H1 (cell line): ENCODE results near the gene WDSUB1. TPM values are rescaled to one million over a fixed set of nuclear protein-coding genes. Genes with fewer than 3 reads are reported as not detected.

Experiments used
- CTCF ChIA-PET: fragments of 300-600 bp; sonication (Branson Sonifier 250); formaldehyde crosslinking; loops from one replicate; lab custom pipeline; 2021; ENCODE audit not compliant: partially characterized antibody; lab: Charles Lee
- POLR2A ChIA-PET: fragments of 300-600 bp; sonication (Branson Sonifier 250); formaldehyde crosslinking; loops from one replicate; lab custom pipeline; 2021; ENCODE audit warnings: inconsistent platforms; ENCODE audit not compliant: partially characterized antibody; lab: Charles Lee
- DNase-seq, 2 experiments: peaks; one replicate each; pipeline versions ENCODE4 v3.0.0 to v3.0.0-alpha.2; 2010 to 2022; ENCODE audit warnings: low spot score in 2 of 2, low read depth in 1 of 2, mixed read lengths in 1 of 2
- FAIRE-seq: peaks from 2 replicates; lab custom pipeline; 2011; peaks lifted over from hg19 to GRCh38; lab: Jason Lieb, UNC
- H2AFZ ChIP-seq: 2 replicates; pipeline ENCODE4 v1.8.1; 2012; ENCODE audit warnings: low read length, inconsistent platforms
- H2AK5ac ChIP-seq: 2 replicates; pipeline ENCODE4 v1.6.1; 2013; ENCODE audit warnings: low read depth, low read length
- H2BK120ac ChIP-seq: replicated peaks from 2 replicates; pipeline ENCODE3; 2013; ENCODE audit warnings: low read depth, low read length, inconsistent platforms
- H2BK12ac ChIP-seq: 2 replicates; pipeline ENCODE4 v1.6.1; 2013; ENCODE audit warnings: low read depth, low read length
- H2BK15ac ChIP-seq: 2 replicates; pipeline ENCODE4 v1.6.1; 2013; ENCODE audit warnings: low read length
- H2BK20ac ChIP-seq: 2 replicates; pipeline ENCODE4 v1.6.1; 2013; ENCODE audit warnings: low read length
- H2BK5ac ChIP-seq: 2 replicates; pipeline ENCODE4 v1.6.1; 2013; ENCODE audit warnings: low read depth, low read length
- H3K14ac ChIP-seq: 2 replicates; pipeline ENCODE4 v1.6.1; 2013; ENCODE audit warnings: inconsistent platforms; ENCODE audit not compliant: insufficient read length
- H3K18ac ChIP-seq: 2 replicates; pipeline ENCODE4 v1.6.1; 2013; ENCODE audit warnings: low read length; ENCODE audit errors: extremely low read depth
- H3K23ac ChIP-seq: 2 replicates; pipeline ENCODE4 v1.6.1; 2013; ENCODE audit warnings: inconsistent platforms; ENCODE audit not compliant: insufficient read length
- H3K23me2 ChIP-seq: 2 replicates; pipeline ENCODE4 v1.6.1; 2013; ENCODE audit warnings: low read depth, low read length
- H3K27ac ChIP-seq: 2 replicates; pipeline ENCODE4 v1.6.1; 2011; ENCODE audit warnings: low read depth, low read length, inconsistent platforms
- H3K27me3 ChIP-seq, 4 experiments: replicated peaks in 1 of 4; 1 replicate in 1 of 4; 2 replicates in 3 of 4; pipeline versions ENCODE4 v1.6.1 to v1.8.1; 2011 to 2013; ENCODE audit warnings: low read length in 3 of 4, mild to moderate bottlenecking in 3 of 4, inconsistent platforms in 2 of 4, mixed read lengths in 2 of 4, moderate library complexity in 1 of 4; ENCODE audit not compliant: control insufficient read depth in 3 of 4, insufficient read depth in 3 of 4; ENCODE audit errors: extremely low read depth in 1 of 4
- H3K36me3 ChIP-seq, 4 experiments: 2 replicates each; pipeline versions ENCODE4 v1.6.1 to v1.8.1; 2011 to 2013; ENCODE audit warnings: mild to moderate bottlenecking in 4 of 4, low read length in 3 of 4, moderate library complexity in 2 of 4, control low read depth in 1 of 4, inconsistent platforms in 1 of 4; ENCODE audit not compliant: insufficient read depth in 4 of 4, control insufficient read depth in 2 of 4
- H3K4ac ChIP-seq: replicated peaks from 2 replicates; pipeline ENCODE3; 2013; ENCODE audit warnings: low read length, low read depth, mixed read lengths, inconsistent platforms; ENCODE audit not compliant: insufficient read length
- H3K4me1 ChIP-seq, 4 experiments: replicated peaks in 1 of 4; 1 replicate in 1 of 4; 2 replicates in 3 of 4; pipeline versions ENCODE4 v1.6.1 to v1.8.1; 2011 to 2013; ENCODE audit warnings: low read length in 3 of 4, inconsistent platforms in 2 of 4, mixed read lengths in 1 of 4; ENCODE audit not compliant: insufficient read depth in 4 of 4, control insufficient read depth in 3 of 4
- H3K4me2 ChIP-seq, 2 experiments: 2 replicates each; pipeline versions ENCODE4 v1.6.1 to v1.8.1; 2011 to 2013; ENCODE audit warnings: low read depth in 2 of 2, low read length in 2 of 2, control low read depth in 1 of 2, inconsistent platforms in 1 of 2, mild to moderate bottlenecking in 1 of 2; ENCODE audit not compliant: insufficient read depth in 1 of 2
- H3K4me3 ChIP-seq, 4 experiments: fragments of 200-600, 300-600 bp in 1 of 4; sonication (generic), shearing (Covaris generic), sonication (Bioruptor Twin) in 1 of 4; 2 replicates each; pipeline versions ENCODE4 v1.5.1 to v1.8.1; 2011 to 2016; ENCODE audit warnings: low read length in 4 of 4, low read depth in 3 of 4, control low read depth in 2 of 4, inconsistent platforms in 2 of 4, mild to moderate bottlenecking in 2 of 4, mixed read lengths in 1 of 4, moderate library complexity in 1 of 4; ENCODE audit not compliant: insufficient read depth in 2 of 4; ENCODE audit errors: extremely low read depth in 1 of 4
- H3K56ac ChIP-seq: replicated peaks from 2 replicates; pipeline ENCODE3; 2013; ENCODE audit warnings: low read depth, mild to moderate bottlenecking, mixed read lengths, low read length, inconsistent platforms; ENCODE audit not compliant: insufficient read length
- H3K79me1 ChIP-seq: 2 replicates; pipeline ENCODE4 v1.6.1; 2013; ENCODE audit warnings: low read depth, low read length, control low read depth
- H3K79me2 ChIP-seq, 2 experiments: 2 replicates each; pipeline versions ENCODE4 v1.6.1 to v1.8.1; 2012 to 2013; ENCODE audit warnings: low read length in 2 of 2, mild to moderate bottlenecking in 2 of 2, inconsistent platforms in 1 of 2; ENCODE audit not compliant: insufficient read depth in 2 of 2, control insufficient read depth in 1 of 2
- H3K9ac ChIP-seq, 4 experiments: replicated peaks in 1 of 4; 1 replicate in 1 of 4; 2 replicates in 3 of 4; pipeline versions ENCODE4 v1.6.1 to v1.8.1; 2011 to 2013; ENCODE audit warnings: low read depth in 3 of 4, low read length in 3 of 4, control low read depth in 2 of 4, mild to moderate bottlenecking in 2 of 4, moderate library complexity in 2 of 4, inconsistent platforms in 1 of 4; ENCODE audit errors: extremely low read depth in 1 of 4
- H3K9me3 ChIP-seq, 2 experiments: 2 replicates each; pipeline versions ENCODE4 v1.6.1 to v1.8.1; 2012 to 2013; ENCODE audit warnings: mild to moderate bottlenecking in 2 of 2, moderate library complexity in 2 of 2, control low read depth in 1 of 2, inconsistent platforms in 1 of 2, low read depth in 1 of 2, low read length in 1 of 2, mixed read lengths in 1 of 2; ENCODE audit not compliant: insufficient read depth in 2 of 2
- H4K20me1 ChIP-seq, 2 experiments: replicated peaks in 1 of 2; 2 replicates each; pipeline versions ENCODE3 to v1.8.1; 2011 to 2013; ENCODE audit warnings: inconsistent platforms in 2 of 2, low read length in 2 of 2, mild to moderate bottlenecking in 1 of 2; ENCODE audit not compliant: insufficient read depth in 2 of 2, control insufficient read depth in 1 of 2
- H4K5ac ChIP-seq: 2 replicates; pipeline ENCODE4 v1.6.1; 2013; ENCODE audit warnings: low read length, low read depth, mixed read lengths, inconsistent platforms; ENCODE audit not compliant: insufficient read length
- H4K8ac ChIP-seq: 2 replicates; pipeline ENCODE4 v1.8.0; 2013; ENCODE audit warnings: mild to moderate bottlenecking, moderate library complexity, low read length, inconsistent platforms; ENCODE audit not compliant: insufficient read depth; ENCODE audit errors: extremely low read depth
- H4K91ac ChIP-seq: replicated peaks from 2 replicates; pipeline ENCODE3; 2013; ENCODE audit warnings: low read length, mixed read lengths, inconsistent platforms; ENCODE audit not compliant: insufficient read length
- HDAC2 ChIP-seq, 2 experiments: fragments of 300-600 bp in 1 of 2; sonication (generic) in 1 of 2; IDR thresholded peaks; 2 replicates each; pipeline ENCODE4 v1.6.1; 2011 to 2012; ENCODE audit warnings: low read depth in 2 of 2, low read length in 2 of 2, mild to moderate bottlenecking in 2 of 2, moderate library complexity in 2 of 2, borderline replicate concordance in 1 of 2, inconsistent platforms in 1 of 2
- TAF7 ChIP-seq: optimal IDR thresholded peaks from 2 replicates; pipeline ENCODE3; 2011; ENCODE audit warnings: low read depth, mild to moderate bottlenecking, inconsistent platforms, low read length, moderate library complexity, borderline replicate concordance
- TEAD4 ChIP-seq: IDR thresholded peaks from 2 replicates; pipeline ENCODE4 v1.6.1; 2012; ENCODE audit warnings: low read depth, low read length, inconsistent platforms, mixed read lengths
- polyA plus RNA-seq, 7 experiments: library from polyadenylated mRNA; depleted of rRNA in 3 of 7; stranded (reverse) in 5 of 7; unstranded in 2 of 7; fragments of >200 nt in 5 of 7; fragments of 200-250 nt in 2 of 7; gene quantifications; 1 replicate in 5 of 7; 2 replicates in 1 of 7; 4 replicates in 1 of 7; pipeline versions ENCODE4 v1.2.1 to v1.2.3, GENCODE V29; 2011 to 2013; ENCODE audit warnings: missing spikeins in 2 of 7, mixed read lengths in 2 of 7
- total RNA-seq: library from RNA; stranded (reverse); fragmentation: NEBNext Ultra II Directional; extraction: Animal tissue kit (Norgen Biotek cat#: 25700); gene quantifications from 2 replicates; pipeline ENCODE4 v1.2.1, GENCODE V29; 2021

The WDSUB1 gene
- total and polyA plus RNA-seq, 2 of the 8 experiments (the other 6 are each of a cell fraction or from before 2014, with no cell fraction given): 5.5 to 8.0 TPM

GRCh38 chr2:159307942-159308341 is 21.4 kb upstream of the WDSUB1 start:
- Histone ChIP-seq H4K8ac (no peak overlapping the region), H3K4me1 (no peaks in the 10 kb centered on the region), H2BK120ac (no peak overlapping the region), H4K5ac (no peak overlapping the region), H2BK5ac (no peak overlapping the region), H2AK5ac (no peak overlapping the region), H3K4ac (no peak overlapping the region), H2BK12ac (no peak overlapping the region), H3K27me3 (no peaks in the 10 kb centered on the region), H2BK15ac (no peak overlapping the region), H3K79me2 (no peaks in the 10 kb centered on the region), H4K20me1 (no peaks in the 10 kb centered on the region), H3K56ac (no peak overlapping the region), H3K4me2 (no peak overlapping the region), H3K18ac (no peak overlapping the region), H3K36me3 (no peaks in the 10 kb centered on the region), H3K23ac (no peak overlapping the region), H3K27ac (no peak overlapping the region), H2BK20ac (no peak overlapping the region), H4K91ac (no peak overlapping the region), H2AFZ (no peak overlapping the region), H3K23me2 (no peaks in the 10 kb centered on the region), H3K14ac (no peak overlapping the region), H3K4me3 (no peak overlapping the region), H3K9ac (no peak overlapping the region), H3K9me3 (no peaks in the 10 kb centered on the region), H3K79me1 (no peaks in the 10 kb centered on the region)
- DNase-seq (no peak), FAIRE-seq (no peak)
- TF ChIP-seq TAF7 (no peak), HDAC2 (IDR thresholded peaks at IDR 0.05; ENCODE audit: borderline replicate concordance in 1 of 2, low read depth in 2 of 2, low read length in 2 of 2) (no peak), TEAD4 (no peak)
- ChIA-PET CTCF (no interaction called here), POLR2A (no interaction called here)
